ENCODE data around the gene ZNF460. TPM values are rescaled to one million over a fixed set of nuclear protein-coding genes. Genes with fewer than 3 reads are reported as not detected.

ZNF460 gene
- total and polyA plus RNA-seq, 2 of the 8 experiments (the other 6 are each of a cell fraction or from before 2014, with no cell fraction given) = 9.3 to 57.9 TPM

DNA sequence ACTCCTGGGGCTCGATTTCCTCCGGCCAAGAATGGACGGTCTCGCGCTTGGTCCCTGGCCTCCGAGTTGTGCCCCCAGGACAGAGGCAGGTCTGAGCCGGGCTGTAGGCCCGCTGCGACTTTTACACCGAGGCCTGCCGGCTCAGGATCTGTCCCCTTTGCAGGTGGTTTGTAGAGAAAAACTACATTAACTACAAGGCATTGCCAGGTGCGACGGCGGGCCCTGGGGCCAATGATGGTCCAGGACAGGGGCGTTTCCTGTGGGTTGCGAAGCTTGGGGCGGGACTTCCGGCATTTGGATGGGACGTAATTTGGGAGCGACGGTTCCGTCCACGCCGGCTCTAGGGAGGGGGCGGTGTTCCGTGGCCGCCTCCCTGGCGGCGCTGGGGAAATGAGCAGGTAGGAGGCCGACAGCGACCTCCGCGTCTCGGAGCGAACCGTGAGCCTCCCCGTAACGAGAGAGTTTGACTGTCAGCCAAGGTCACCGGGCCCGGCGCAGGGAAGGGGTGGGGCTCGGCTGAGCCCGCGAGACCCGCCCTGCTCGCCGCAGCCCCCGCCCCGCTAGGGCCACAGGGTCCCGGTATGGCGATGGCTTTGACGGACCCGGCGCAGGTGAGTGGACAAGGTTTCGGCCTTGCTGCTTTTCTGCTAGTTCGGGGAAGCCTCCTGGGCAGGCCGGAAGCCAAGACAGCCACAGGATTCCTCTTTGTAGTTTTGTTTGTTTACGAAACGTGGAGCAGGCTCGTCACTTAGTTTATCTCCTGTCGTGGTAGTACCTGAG, 39.8 kb upstream of the ZNF460 start, which contains the start of gene ZNF805 (continued):
- no peak for TF ChIP-seq HDAC6 (IDR thresholded peaks at IDR 0.05; ENCODE audit: low read depth, low read length)
- no peak for TF ChIP-seq NANOG (IDR thresholded peaks at IDR 0.05; ENCODE audit: insufficient read depth, low read depth, low read length, poor library complexity, severe bottlenecking)
- no peak for TF ChIP-seq ZNF274 (IDR thresholded peaks at IDR 0.05; ENCODE audit: borderline replicate concordance, extremely low read depth, low read length)
- no peak for TF ChIP-seq TCF12 (IDR thresholded peaks at IDR 0.05; ENCODE audit: low read depth, low read length)
- TF ChIP-seq RFX5 (IDR thresholded peaks at IDR 0.05; ENCODE audit: borderline replicate concordance, low read depth, low read length) = no peak
- TF ChIP-seq POU5F1 (IDR thresholded peaks at IDR 0.05; ENCODE audit: low read depth, low read length) = no peak
- no peak for TF ChIP-seq CBX5 (IDR thresholded peaks at IDR 0.05; ENCODE audit: low read depth, low read length)
- TF ChIP-seq POLR2AphosphoS5 (IDR thresholded peaks at IDR 0.05; ENCODE audit: low read depth, low read length) = peak; percentile 69
- TF ChIP-seq RXRA (IDR thresholded peaks at IDR 0.05; ENCODE audit: insufficient read depth, low read depth, low read length) = no peak
- TF ChIP-seq GTF2F1 (IDR thresholded peaks at IDR 0.05; ENCODE audit: borderline replicate concordance, low read depth, low read length) = no peak
- no peak for TF ChIP-seq USF2 (IDR thresholded peaks at IDR 0.05; ENCODE audit: low read length)
- TF ChIP-seq JUND (IDR thresholded peaks at IDR 0.05; ENCODE audit: low read length) = no peak
- no peak for TF ChIP-seq FOSL1 (IDR thresholded peaks at IDR 0.05; ENCODE audit: insufficient read depth, low read depth, low read length)
- no peak for TF ChIP-seq BCL11A (IDR thresholded peaks at IDR 0.05; ENCODE audit: low read depth in 2 of 2, low read length in 2 of 2)
- TF ChIP-seq SIX5 (IDR thresholded peaks at IDR 0.05; ENCODE audit: low read depth, low read length) = peak; percentile 78
- TF ChIP-seq SRF (IDR thresholded peaks at IDR 0.05; ENCODE audit: low read depth, low read length) = peak; percentile 77
- peak; percentile 95 for TF ChIP-seq GABPA (IDR thresholded peaks at IDR 0.05; ENCODE audit: borderline replicate concordance, insufficient read depth, low read length)
- TF ChIP-seq SP4 (IDR thresholded peaks at IDR 0.05; ENCODE audit: low read length) = no peak
- TF ChIP-seq ATF2 (IDR thresholded peaks at IDR 0.05; ENCODE audit: low read length) = no peak
- no peak for TF ChIP-seq CHD2 (IDR thresholded peaks at IDR 0.05; ENCODE audit: low read length)
- TF ChIP-seq SIRT6 (IDR thresholded peaks at IDR 0.05; ENCODE audit: low read length) = no peak
- no peak for TF ChIP-seq SAP30 (IDR thresholded peaks at IDR 0.05; ENCODE audit: insufficient read depth, insufficient replicate concordance, low read length)
- TF ChIP-seq CEBPB (IDR thresholded peaks at IDR 0.05; ENCODE audit: low read depth, low read length) = no peak
